Neuronal stem cell (in vitro differentiated cells): ENCODE results near the gene SIMC1.
"Not testable (repeated sequence)": the region's sequence is repeated elsewhere in the genome, so short reads cannot be mapped to it uniquely, and the experiment has no call there.

ENCODE experiments used
- DNase-seq: peaks from one replicate; pipeline ENCODE4 v3.0.0-alpha.2; 2013; ENCODE audit warnings: low spot score
- H2AFZ ChIP-seq: one replicate; pipeline ENCODE4 v1.6.1; 2013; ENCODE audit warnings: mild to moderate bottlenecking, low read length, inconsistent platforms
- H2AK5ac ChIP-seq: 2 replicates; pipeline ENCODE4 v1.6.1; 2013; ENCODE audit warnings: low read depth, mild to moderate bottlenecking, inconsistent platforms, low read length, moderate library complexity, mixed read lengths
- H2BK120ac ChIP-seq: 2 replicates; pipeline ENCODE4 v1.6.1; 2013; ENCODE audit warnings: low read depth, mild to moderate bottlenecking, inconsistent platforms, low read length, moderate library complexity, mixed read lengths
- H2BK12ac ChIP-seq: one replicate; pipeline ENCODE4 v1.6.1; 2013; ENCODE audit warnings: low read length, inconsistent platforms
- H2BK15ac ChIP-seq: 2 replicates; pipeline ENCODE4 v1.6.1; 2013; ENCODE audit warnings: mild to moderate bottlenecking, low read length, inconsistent platforms, mixed read lengths
- H2BK5ac ChIP-seq: one replicate; pipeline ENCODE4 v1.6.1; 2013; ENCODE audit warnings: inconsistent platforms, mild to moderate bottlenecking, low read length, moderate library complexity
- H3K14ac ChIP-seq: one replicate; pipeline ENCODE4 v1.6.1; 2013; ENCODE audit warnings: low read length, inconsistent platforms
- H3K18ac ChIP-seq: 2 replicates; pipeline ENCODE4 v1.6.1; 2013; ENCODE audit warnings: low read length, inconsistent platforms
- H3K23ac ChIP-seq: 2 replicates; pipeline ENCODE4 v1.6.1; 2013; ENCODE audit warnings: low read depth, mild to moderate bottlenecking, mixed read lengths, low read length, inconsistent platforms; ENCODE audit not compliant: poor library complexity
- H3K27ac ChIP-seq: replicated peaks from 3 replicates; pipeline ENCODE4 v1.5.1; 2013; ENCODE audit warnings: low read length, inconsistent platforms
- H3K27me3 ChIP-seq, 3 experiments: 2 replicates each; pipeline ENCODE4 v1.6.1; 2013; ENCODE audit warnings: low read length in 3 of 3, mild to moderate bottlenecking in 2 of 3, inconsistent platforms in 1 of 3, low read depth in 1 of 3, mixed read lengths in 1 of 3, moderate library complexity in 1 of 3; ENCODE audit not compliant: control insufficient read depth in 3 of 3, insufficient read depth in 3 of 3
- H3K36me3 ChIP-seq, 2 donors: replicated peaks in 1 of 2; 2 replicates each; pipeline ENCODE4 v1.6.1; 2013; ENCODE audit warnings: low read length in 2 of 2; ENCODE audit not compliant: control insufficient read depth in 2 of 2, insufficient read depth in 2 of 2
- H3K4ac ChIP-seq: 2 replicates; pipeline ENCODE4 v1.6.1; 2013; ENCODE audit warnings: inconsistent platforms, mild to moderate bottlenecking, low read length, moderate library complexity
- H3K4me1 ChIP-seq, 2 donors: 1 replicate in 1 of 2; 2 replicates in 1 of 2; pipeline ENCODE4 v1.6.1; 2013; ENCODE audit warnings: low read length in 2 of 2, low read depth in 1 of 2; ENCODE audit not compliant: control insufficient read depth in 2 of 2, insufficient read depth in 1 of 2
- H3K4me2 ChIP-seq: one replicate; pipeline ENCODE4 v1.6.1; 2013; ENCODE audit warnings: mild to moderate bottlenecking, low read length, inconsistent platforms; ENCODE audit not compliant: insufficient read depth, poor library complexity, severe bottlenecking
- H3K4me3 ChIP-seq, 2 donors: 2 replicates each; pipeline ENCODE4 v1.5.1; 2013; ENCODE audit warnings: low read length in 2 of 2, mild to moderate bottlenecking in 2 of 2, inconsistent platforms in 1 of 2, moderate library complexity in 1 of 2
- H3K79me1 ChIP-seq: one replicate; pipeline ENCODE4 v1.6.1; 2013; ENCODE audit warnings: low read depth, mild to moderate bottlenecking, inconsistent platforms, low read length, moderate library complexity
- H3K9ac ChIP-seq: one replicate; pipeline ENCODE4 v1.6.1; 2013; ENCODE audit warnings: mild to moderate bottlenecking, low read depth, low read length, inconsistent platforms; ENCODE audit not compliant: poor library complexity
- H3K9me3 ChIP-seq, 2 donors: replicated peaks in 1 of 2; 2 replicates each; pipeline versions ENCODE3 to v1.6.1; 2013; ENCODE audit warnings: low read length in 2 of 2, mild to moderate bottlenecking in 2 of 2, inconsistent platforms in 1 of 2, low read depth in 1 of 2, mixed read lengths in 1 of 2, moderate library complexity in 1 of 2; ENCODE audit not compliant: control insufficient read depth in 2 of 2, insufficient read depth in 1 of 2
- H4K8ac ChIP-seq: one replicate; pipeline ENCODE4 v1.6.1; 2013; ENCODE audit warnings: low read depth, mild to moderate bottlenecking, inconsistent platforms, low read length, moderate library complexity
- H4K91ac ChIP-seq: one replicate; pipeline ENCODE4 v1.6.1; 2013; ENCODE audit warnings: low read length, low read depth, mild to moderate bottlenecking, inconsistent platforms; ENCODE audit not compliant: poor library complexity
- WGBS, 2 donors: extraction: QIAGEN DNeasy Blood & Tissue Kit; methylation state at CpG; one replicate each; pipeline ENCODE4 v1.1.7; 2013; ENCODE audit warnings: missing lambda C conversion rate in 2 of 2, mixed read lengths in 1 of 2; ENCODE audit not compliant: insufficient read length in 2 of 2, insufficient replicate concordance in 1 of 2; ENCODE audit errors: extremely low coverage in 2 of 2; 5-methylcytosine and 5-hydroxymethylcytosine counted together

SIMC1 gene

GRCh38 chr5:176216393-176216916, 21.8 kb upstream of the SIMC1 start:
- not testable (repeated sequence) for H3K27ac ChIP-seq

GRCh38 chr5:176217188-176217729, 21.0 kb upstream of the SIMC1 start:
- not testable (repeated sequence) for H3K27me3 ChIP-seq, H3K4me1 ChIP-seq, H3K18ac ChIP-seq, H3K27ac ChIP-seq, H4K91ac ChIP-seq, H3K4me2 ChIP-seq, DNase-seq, H2BK15ac ChIP-seq, H3K9me3 ChIP-seq, H3K79me1 ChIP-seq, H4K8ac ChIP-seq, H2BK5ac ChIP-seq, H2AFZ ChIP-seq, H3K4ac ChIP-seq, H2BK12ac ChIP-seq, H3K14ac ChIP-seq, H2BK120ac ChIP-seq, H3K36me3 ChIP-seq, H3K4me3 ChIP-seq, H3K23ac ChIP-seq, H3K9ac ChIP-seq, H2AK5ac ChIP-seq
- WGBS, 2 donors = no CpG with 5 or more reads among the region's 5 CpGs

More at GRCh38 chr5:176216393-176216916, 21.8 kb upstream of the SIMC1 start:
- H2AFZ ChIP-seq, H2BK5ac ChIP-seq, H3K14ac ChIP-seq, H2BK15ac ChIP-seq, H3K18ac ChIP-seq, H2BK120ac ChIP-seq, H3K79me1 ChIP-seq, H3K23ac ChIP-seq, H2BK12ac ChIP-seq, H4K8ac ChIP-seq, H3K4me2 ChIP-seq, H4K91ac ChIP-seq, H3K4me3 ChIP-seq, H2AK5ac ChIP-seq, H3K9ac ChIP-seq, H3K4me1 ChIP-seq, DNase-seq, H3K27me3 ChIP-seq, H3K4ac ChIP-seq, H3K9me3 ChIP-seq, H3K36me3 ChIP-seq: not testable (repeated sequence)
- WGBS, 2 donors = no CpG with 5 or more reads among the region's 9 CpGs

GRCh38 chr5:176217764-176218163, 20.5 kb upstream of the SIMC1 start:
- whole genome bisulfite sequencing, 2 donors = no CpG with 5 or more reads among the region's 2 CpGs
- H3K27ac ChIP-seq, H4K8ac ChIP-seq, H2BK15ac ChIP-seq, H3K4me1 ChIP-seq, H3K4me2 ChIP-seq, H2AFZ ChIP-seq, H3K27me3 ChIP-seq, H2AK5ac ChIP-seq, H2BK120ac ChIP-seq, H2BK12ac ChIP-seq, DNase-seq, H3K9ac ChIP-seq, H3K79me1 ChIP-seq, H4K91ac ChIP-seq, H3K4me3 ChIP-seq, H3K18ac ChIP-seq, H3K9me3 ChIP-seq, H3K36me3 ChIP-seq, H3K4ac ChIP-seq, H3K14ac ChIP-seq, H2BK5ac ChIP-seq, H3K23ac ChIP-seq: not testable (repeated sequence)

GRCh38 chr5:176222006-176222405, 16.2 kb upstream of the SIMC1 start:
- not testable (repeated sequence) for H2AK5ac ChIP-seq, H3K9me3 ChIP-seq, DNase-seq, H3K18ac ChIP-seq, H3K4me3 ChIP-seq, H3K23ac ChIP-seq, H2BK5ac ChIP-seq, H2BK12ac ChIP-seq, H3K9ac ChIP-seq, H3K36me3 ChIP-seq, H3K4ac ChIP-seq, H3K79me1 ChIP-seq, H3K27ac ChIP-seq, H3K4me2 ChIP-seq, H2BK15ac ChIP-seq, H3K4me1 ChIP-seq, H4K91ac ChIP-seq, H2BK120ac ChIP-seq, H3K27me3 ChIP-seq, H3K14ac ChIP-seq, H2AFZ ChIP-seq, H4K8ac ChIP-seq
- WGBS, 2 donors = no CpG with 5 or more reads among the region's 38 CpGs
